WTC11 (cell line): ENCODE results near the gene SRSF11. TPM values are rescaled to one million over a fixed set of nuclear protein-coding genes. Genes with fewer than 3 reads are reported as not detected.

Source experiments
- ATAC-seq: fragments of 200-7000 bp; cut with Tn5 transposase; 2 replicates; pipeline ENCODE4 v1.10.0; 2021; ENCODE audit warnings: mild to moderate bottlenecking, moderate library complexity
- CTCF ChIA-PET: fragments of 300-600 bp; sonication (Branson Sonifier 250); formaldehyde crosslinking; loops from one replicate; lab custom pipeline; 2021; ENCODE audit warnings: antibody characterized with exemption; lab: Charles Lee
- POLR2A ChIA-PET: fragments of 350-600 bp; sonication (Branson Sonifier 250); formaldehyde crosslinking; loops from one replicate; lab custom pipeline; 2021; ENCODE audit warnings: antibody characterized with exemption; lab: Charles Lee
- DNase-seq: peaks from one replicate; pipeline ENCODE4 v3.0.0; 2021; ENCODE audit warnings: low spot score
- H3K27ac Mint-ChIP-seq: 2 replicates; pipeline ENCODE4 v1.8.0; 2021; ENCODE audit warnings: mixed read lengths
- H3K27me3 Mint-ChIP-seq: 2 replicates; pipeline ENCODE4 v1.8.0; 2021; ENCODE audit warnings: low read depth, mild to moderate bottlenecking, moderate library complexity, mixed read lengths
- H3K36me3 Mint-ChIP-seq: 2 replicates; pipeline ENCODE4 v1.8.0; 2021; ENCODE audit warnings: mixed read lengths
- H3K4me1 Mint-ChIP-seq: 2 replicates; pipeline ENCODE4 v1.8.0; 2022; ENCODE audit warnings: mixed read lengths
- H3K4me3 Mint-ChIP-seq: 2 replicates; pipeline ENCODE4 v1.8.0; 2021; ENCODE audit warnings: mild to moderate bottlenecking, moderate library complexity, mixed read lengths
- H3K9me3 Mint-ChIP-seq: 2 replicates; pipeline ENCODE4 v1.8.0; 2021; ENCODE audit warnings: mixed read lengths
- ARID4B ChIP-seq: sonication (generic); formaldehyde crosslinking; IDR thresholded peaks from 2 replicates; pipeline ENCODE4 v1.8.0; 2023; ENCODE audit warnings: missing genetic modification reagents, mild to moderate bottlenecking, borderline replicate concordance
- ATF2 ChIP-seq: sonication (generic); formaldehyde crosslinking; IDR thresholded peaks from 2 replicates; pipeline ENCODE4 v1.8.1; 2022; ENCODE audit warnings: low read depth, missing genetic modification reagents, borderline replicate concordance
- ETV6 ChIP-seq: sonication (generic); formaldehyde crosslinking; IDR thresholded peaks from 2 replicates; pipeline ENCODE4 v1.8.1; 2022; ENCODE audit warnings: mild to moderate bottlenecking, missing genetic modification reagents
- FOXJ3 ChIP-seq: sonication (generic); formaldehyde crosslinking; IDR thresholded peaks from 2 replicates; pipeline ENCODE4 v1.9.0; 2021; ENCODE audit warnings: missing genetic modification reagents, mild to moderate bottlenecking, borderline replicate concordance
- GABPB1 ChIP-seq: sonication (generic); formaldehyde crosslinking; IDR thresholded peaks from 2 replicates; pipeline ENCODE4 v1.8.1; 2023; ENCODE audit warnings: mild to moderate bottlenecking, missing genetic modification reagents
- IRF1 ChIP-seq: sonication (generic); formaldehyde crosslinking; IDR thresholded peaks from 2 replicates; pipeline ENCODE4 v1.8.0; 2023; ENCODE audit warnings: missing genetic modification reagents
- IRF2 ChIP-seq: sonication (generic); formaldehyde crosslinking; IDR thresholded peaks from 2 replicates; pipeline ENCODE4 v1.8.0; 2022; ENCODE audit warnings: low read depth, missing genetic modification reagents, borderline replicate concordance
- MAX ChIP-seq: sonication (generic); formaldehyde crosslinking; IDR thresholded peaks from 2 replicates; pipeline ENCODE4 v1.8.0; 2022; ENCODE audit warnings: mild to moderate bottlenecking, missing genetic modification reagents
- MLX ChIP-seq: sonication (generic); formaldehyde crosslinking; IDR thresholded peaks from 2 replicates; pipeline ENCODE4 v1.8.1; 2023; ENCODE audit warnings: mild to moderate bottlenecking, missing genetic modification reagents, moderate library complexity
- NFE2L1 ChIP-seq: sonication (generic); formaldehyde crosslinking; IDR thresholded peaks from 2 replicates; pipeline ENCODE4 v1.8.1; 2023; ENCODE audit warnings: missing genetic modification reagents
- ZNF121 ChIP-seq: sonication (generic); formaldehyde crosslinking; IDR thresholded peaks from 2 replicates; pipeline ENCODE4 v1.8.0; 2023; ENCODE audit warnings: missing genetic modification reagents
- ZNF396 ChIP-seq: fragments of 250-450 bp; sonication (Bioruptor Pico); IDR thresholded peaks from 2 replicates; pipeline ENCODE4 v1.8.0; 2021; ENCODE audit warnings: mild to moderate bottlenecking, moderate library complexity, borderline replicate concordance
- ZNF423 ChIP-seq: fragments of 250-450 bp; sonication (Bioruptor Pico); IDR thresholded peaks from 2 replicates; pipeline ENCODE4 v2.1.2; 2022; ENCODE audit warnings: mild to moderate bottlenecking, moderate library complexity
- ZNF512 ChIP-seq: sonication (generic); formaldehyde crosslinking; IDR thresholded peaks from 2 replicates; pipeline ENCODE4 v1.8.1; 2022; ENCODE audit warnings: missing genetic modification reagents, borderline replicate concordance
- ZNF532 ChIP-seq: fragments of 250-450 bp; sonication (Bioruptor Pico); IDR thresholded peaks from 2 replicates; pipeline ENCODE4 v1.9.0; 2021; ENCODE audit warnings: mild to moderate bottlenecking, borderline replicate concordance
- total RNA-seq: library from RNA; stranded (reverse); gene quantifications from 3 replicates; pipeline ENCODE4 v1.2.3, GENCODE V29; 2021

The SRSF11 gene
- total RNA-seq, 1 experiment from 2014 or later, result 193 TPM

GRCh38 chr1:70204139-70204538 is 17.0 kb upstream of the SRSF11 start (continued):
- TF ChIP-seq ZNF532 (CRISPR knock-in tag), result no peak

- H3K4me3 Mint-ChIP-seq, result peak overlapping the region; percentile 100
- ChIA-PET CTCF (no interaction called here), POLR2A (interaction anchor here (0.8 to 3.4 kb wide), 3 partner anchors 16 to 206 kb away, joined by 3 to 19 read pairs (median 3); partner anchors contain the start of gene SRSF11)
- peak overlapping the region; percentile 100; the same call in 1 of the 2 replicates for H3K27ac Mint-ChIP-seq
- H3K27me3 Mint-ChIP-seq, result no peaks in the 10 kb centered on the region
- DNase-seq (no peak), ATAC-seq (no peak)
- no peaks in the 10 kb centered on the region for H3K9me3 Mint-ChIP-seq
- H3K36me3 Mint-ChIP-seq, result no peaks in the 10 kb centered on the region; the same call in 1 of the 2 replicates
- peaks cover 14% of the 10 kb centered on the region for H3K4me1 Mint-ChIP-seq
- TF ChIP-seq ZNF121 (CRISPR knock-in tag), result no peak
- no peak for TF ChIP-seq ZNF512 (CRISPR knock-in tag)
- TF ChIP-seq MAX (CRISPR knock-in tag), result no peak
- TF ChIP-seq FOXJ3 (CRISPR knock-in tag), result no peak
- no peak for TF ChIP-seq ARID4B (CRISPR knock-in tag)
- no peak for TF ChIP-seq NFE2L1
- TF ChIP-seq GABPB1 (CRISPR knock-in tag), result no peak
- no peak for TF ChIP-seq IRF1 (CRISPR knock-in tag)
- no peak for TF ChIP-seq ZNF423
- TF ChIP-seq ETV6 (CRISPR knock-in tag), result no peak
- TF ChIP-seq ATF2 (CRISPR knock-in tag), result no peak
- no peak for TF ChIP-seq IRF2 (CRISPR knock-in tag)
- TF ChIP-seq ZNF396 (CRISPR knock-in tag), result no peak
- no peak for TF ChIP-seq MLX (CRISPR knock-in tag)
Measured at GRCh38 chr1:70204600-70204999, 16.6 kb upstream of the SRSF11 start.
